OCI-LY7 (cell line): Measurements from ENCODE around the gene B3GAT1. TPM values are rescaled to one million over a fixed set of nuclear protein-coding genes. Genes with fewer than 3 reads are reported as not detected.

Experiments used
- BruUV-seq: library from RNA; stranded (reverse); fragments of 400-500 nt; replicated peaks from 2 replicates; lab custom pipeline; 2021; lab: Mats Ljungman, UMichigan
- CTCF ChIA-PET: fragments of 300-600 bp; sonication (Branson Sonifier 250); formaldehyde crosslinking; loops from one replicate; lab custom pipeline; 2022; ENCODE audit warnings: antibody characterized with exemption; ENCODE audit not compliant: unreplicated experiment; lab: Charles Lee
- POLR2A ChIA-PET: fragments of 300-600 bp; sonication (Branson Sonifier 250); formaldehyde crosslinking; loops from one replicate; lab custom pipeline; 2022; ENCODE audit warnings: antibody characterized with exemption; lab: Charles Lee
- DNase-seq: peaks from one replicate; pipeline ENCODE4 v3.0.0-alpha.2; 2015; ENCODE audit warnings: low spot score
- H2AFZ ChIP-seq: fragments of 200-600 bp; sonication (generic), shearing (Covaris generic); 2 replicates; pipeline ENCODE4 v1.6.1; 2014; ENCODE audit warnings: mild to moderate bottlenecking, antibody characterized with exemption, low read length, moderate library complexity
- H3K27ac ChIP-seq: fragments of 200-600 bp; sonication (generic); 2 replicates; pipeline ENCODE4 v1.5.1; 2014; ENCODE audit warnings: mixed run types, low read depth, mild to moderate bottlenecking, moderate library complexity, low read length, inconsistent platforms; ENCODE audit not compliant: poor library complexity, severe bottlenecking
- H3K36me3 ChIP-seq: fragments of 200-600 bp; sonication (generic); 2 replicates; pipeline ENCODE4 v1.6.1; 2014; ENCODE audit warnings: mild to moderate bottlenecking, antibody characterized with exemption, low read length, moderate library complexity, mixed read lengths; ENCODE audit not compliant: insufficient read depth
- H3K4me1 ChIP-seq: fragments of 200-600 bp; sonication (generic); 2 replicates; pipeline ENCODE4 v1.5.1; 2014; ENCODE audit warnings: mild to moderate bottlenecking, low read length; ENCODE audit not compliant: insufficient read depth, poor library complexity, severe bottlenecking
- H3K4me2 ChIP-seq: fragments of 200-600 bp; sonication (generic); 2 replicates; pipeline ENCODE4 v1.6.1; 2014; ENCODE audit warnings: mild to moderate bottlenecking, low read length
- H3K4me3 ChIP-seq: fragments of 200-600 bp; sonication (generic); 2 replicates; pipeline ENCODE4 v1.5.1; 2014; ENCODE audit warnings: mild to moderate bottlenecking, low read depth, low read length; ENCODE audit not compliant: poor library complexity, severe bottlenecking
- H3K79me2 ChIP-seq: fragments of 200-600 bp; sonication (generic); 2 replicates; pipeline ENCODE4 v1.6.1; 2016; ENCODE audit warnings: low read depth, mild to moderate bottlenecking, low read length, moderate library complexity, mixed read lengths; ENCODE audit not compliant: insufficient read depth
- H3K9me2 ChIP-seq: fragments of 200-600 bp; sonication (generic); 2 replicates; pipeline ENCODE4 v1.6.1; 2016; ENCODE audit warnings: mild to moderate bottlenecking, low read length, mixed read lengths; ENCODE audit not compliant: insufficient read depth
- H3K9me3 ChIP-seq: fragments of 200-600 bp; sonication (generic); 2 replicates; pipeline ENCODE4 v1.6.1; 2014; ENCODE audit warnings: mild to moderate bottlenecking, mixed run types, low read length, mixed read lengths
- H4K20me1 ChIP-seq: fragments of 200-600 bp; sonication (generic); 2 replicates; pipeline ENCODE4 v1.6.1; 2014; ENCODE audit warnings: mild to moderate bottlenecking, antibody characterized with exemption, low read length, moderate library complexity, mixed read lengths; ENCODE audit not compliant: insufficient read depth
- CTCF ChIP-seq: fragments of 200-600 bp; sonication (generic); conservative IDR thresholded peaks from 2 replicates; pipeline ENCODE4 v1.5.1; 2014; ENCODE audit warnings: mild to moderate bottlenecking, antibody characterized with exemption, low read length, moderate library complexity, mixed read lengths
- EZH2phosphoT487 ChIP-seq: fragments of 200-600 bp; sonication (generic); IDR thresholded peaks from 2 replicates; pipeline ENCODE4 v1.6.1; 2018; ENCODE audit warnings: low read depth, borderline replicate concordance, mild to moderate bottlenecking, mixed run types, antibody characterized with exemption, low read length, moderate library complexity, mixed read lengths
- intact Hi-C: fragments of 100-400 bp; cut with micrococcal nuclease; formaldehyde crosslinking; loops from one replicate; pipeline ENCODE4 v1.10.0; 2022; ENCODE audit not compliant: unreplicated experiment
- total RNA-seq, 2 experiments: library from RNA; depleted of rRNA in 1 of 2; stranded (reverse); fragments of >200 nt in 1 of 2; shearing (Covaris generic) in 1 of 2; gene quantifications; 2 replicates each; pipeline ENCODE4 v1.2.3, GENCODE V29; 2014 to 2022

Gene B3GAT1
- total RNA-seq, 2 experiments from 2014 or later = not detected

- Histone ChIP-seq H3K4me1 (no peaks in the 10 kb centered on the region), H2AFZ (no peak overlapping the region), H4K20me1 (no peaks in the 10 kb centered on the region), H3K79me2 (no peaks in the 10 kb centered on the region), H3K9me2 (no peaks in the 10 kb centered on the region), H3K9me3 (no peaks in the 10 kb centered on the region), H3K4me3 (no peak overlapping the region), H3K36me3 (no peaks in the 10 kb centered on the region), H3K4me2 (no peak overlapping the region), H3K27ac (no peak overlapping the region)
- TF ChIP-seq CTCF (no peak), EZH2phosphoT487 (no peak)
- DNase-seq = no peak
- CTCF ChIA-PET = no interaction called here
- BruUV-seq = no TSS peak
- intact Hi-C loops = no loop called here
- POLR2A ChIA-PET = no interaction called here
Measured at GRCh38 chr11:134342572-134343340, 69.3 kb downstream of the B3GAT1 start.

- H3K79me2 ChIP-seq = no peaks in the 10 kb centered on the region
- ChIA-PET CTCF (no interaction called here), POLR2A (no interaction called here)
- H3K4me2 ChIP-seq = no peak overlapping the region
- no peaks in the 10 kb centered on the region for H3K36me3 ChIP-seq
- no TSS peak for BruUV-seq
- no peak overlapping the region for H2AFZ ChIP-seq
- H3K4me1 ChIP-seq = no peaks in the 10 kb centered on the region
- no peaks in the 10 kb centered on the region for H3K9me3 ChIP-seq
- H3K27ac ChIP-seq = no peak overlapping the region
- no peak for TF ChIP-seq EZH2phosphoT487
- no peak for TF ChIP-seq CTCF
- no peaks in the 10 kb centered on the region for H4K20me1 ChIP-seq
- intact Hi-C loops = no loop called here
- no peaks in the 10 kb centered on the region for H3K9me2 ChIP-seq
- DNase-seq = no peak
- H3K4me3 ChIP-seq = no peak overlapping the region
Measured at GRCh38 chr11:134341805-134342571, 70.1 kb downstream of the B3GAT1 start.
